NCI-H2107 (cell line): ENCODE results near the gene CSH1.
"Not testable (repeated sequence)": the region's sequence is repeated elsewhere in the genome, so short reads cannot be mapped to it uniquely, and the experiment has no call there.

ENCODE experiments used
- DNase-seq: peaks from one replicate; lab custom pipeline; 2025; lab: John Stamatoyannopoulos, UW

CSH1 gene

DNA sequence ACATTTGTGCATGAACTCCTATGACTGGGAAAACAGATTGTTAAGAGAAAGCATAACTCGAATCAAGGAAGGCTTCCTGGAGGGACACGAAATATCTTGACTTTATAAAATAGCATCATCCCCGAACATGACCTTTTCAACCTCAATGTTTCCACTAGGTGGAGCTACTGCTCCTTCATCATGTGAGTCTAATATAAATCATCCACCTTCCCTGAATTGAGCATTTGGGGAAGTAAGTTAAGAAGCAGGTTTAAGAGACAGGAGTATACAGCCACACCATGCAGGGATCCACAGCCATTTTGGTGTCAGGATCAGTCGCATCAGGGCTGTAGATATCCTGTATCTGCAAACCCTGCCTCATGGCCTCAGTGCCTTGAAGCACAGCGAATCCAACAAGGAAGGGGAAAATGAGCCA, 7.4 kb upstream of the CSH1 start:
- not testable (repeated sequence) for DNase-seq

DNA sequence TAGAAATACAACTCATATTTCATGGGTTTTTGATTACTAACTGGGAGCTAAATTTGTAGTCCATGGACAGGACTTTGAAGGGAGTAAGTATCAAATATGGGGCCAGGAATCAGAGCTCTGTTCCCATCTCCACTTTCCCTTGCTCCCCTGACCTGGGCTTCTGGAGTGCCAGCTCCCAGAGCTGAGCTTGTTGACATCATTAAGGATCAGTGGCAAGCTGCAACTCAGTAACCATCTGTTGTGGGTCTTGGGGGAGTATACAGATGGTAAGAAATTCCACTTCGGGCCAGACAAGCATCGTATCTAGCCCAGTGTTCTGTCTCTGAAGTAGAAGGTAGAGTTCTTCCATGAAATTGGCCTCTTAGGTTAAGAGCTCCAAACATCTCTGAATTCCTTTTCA, 5.6 kb upstream of the CSH1 start:
- not testable (repeated sequence) for DNase-seq

- not testable (repeated sequence) for DNase-seq
Measured at GRCh38 chr17:63898899-63899798, 2.8 kb upstream of the CSH1 start.

GRCh38 chr17:63894821-63895220, 1.6 kb downstream of the CSH1 start:
- DNase-seq = not testable (repeated sequence)

GRCh38 chr17:63894021-63894420, 2.4 kb downstream of the CSH1 start:
- DNase-seq = not testable (repeated sequence)

- DNase-seq = not testable (repeated sequence)
Measured at GRCh38 chr17:63892316-63893037, 3.9 kb downstream of the CSH1 start.

- not testable (repeated sequence) for DNase-seq
Measured at GRCh38 chr17:63889026-63889848, 7.1 kb downstream of the CSH1 start.

DNA sequence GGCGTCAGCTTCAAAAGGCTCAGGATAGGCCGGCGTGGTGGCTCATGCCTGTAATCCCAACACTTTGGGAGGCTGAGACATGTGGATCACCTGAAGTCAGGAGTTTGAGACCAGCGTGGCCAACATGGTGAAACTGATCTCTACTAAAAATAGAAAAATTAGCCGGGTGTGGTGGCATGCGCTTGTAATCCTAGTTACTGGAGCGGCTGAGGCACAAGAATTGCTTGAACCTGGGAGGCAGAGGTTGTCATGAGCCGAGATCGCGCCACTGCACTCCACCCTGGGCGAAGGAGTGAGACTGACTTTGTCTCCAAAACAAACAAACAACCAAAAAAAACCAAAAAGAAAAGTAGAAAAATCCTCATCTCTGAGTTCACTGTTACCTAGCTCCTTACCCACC, 11.3 kb downstream of the CSH1 start:
- DNase-seq = not testable (repeated sequence)

DNA sequence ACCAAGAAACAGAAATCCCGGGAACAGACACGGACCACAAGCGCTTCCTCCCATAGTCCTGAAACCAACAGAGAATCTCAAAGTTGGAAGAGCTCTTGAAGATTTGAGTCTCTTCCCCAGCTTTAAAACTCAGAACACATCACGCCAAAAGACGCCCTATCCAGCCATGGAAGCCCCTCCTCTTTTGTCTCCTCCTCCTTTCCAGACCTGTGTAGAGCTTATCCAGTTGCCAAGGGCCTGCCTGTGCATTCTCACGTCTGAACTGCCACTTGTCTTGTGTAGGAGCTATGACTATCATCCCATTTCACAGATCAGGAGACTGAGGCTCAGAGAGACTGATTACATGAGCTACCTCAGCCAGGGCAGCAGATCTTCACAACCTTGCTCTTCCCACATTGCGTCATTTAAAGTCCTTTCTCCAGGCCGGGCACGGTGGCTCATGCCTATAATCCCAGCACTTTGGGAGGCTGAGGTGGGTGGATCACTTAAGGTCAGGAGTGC, 13.7 kb downstream of the CSH1 start:
- DNase-seq = not testable (repeated sequence)

GRCh38 chr17:63881935-63882601, 14.3 kb downstream of the CSH1 start, which contains the start of gene GH2:
Gene GH2, minus strand, starts transcription at chr17:63881944. Its CDS starts 143 bp downstream, at chr17:63881801.
- no peak for DNase-seq

- DNase-seq = not testable (repeated sequence)
Measured at GRCh38 chr17:63881337-63881736, 15.0 kb downstream of the CSH1 start.

GRCh38 chr17:63880706-63881105, 15.7 kb downstream of the CSH1 start:
- no peak for DNase-seq

DNA sequence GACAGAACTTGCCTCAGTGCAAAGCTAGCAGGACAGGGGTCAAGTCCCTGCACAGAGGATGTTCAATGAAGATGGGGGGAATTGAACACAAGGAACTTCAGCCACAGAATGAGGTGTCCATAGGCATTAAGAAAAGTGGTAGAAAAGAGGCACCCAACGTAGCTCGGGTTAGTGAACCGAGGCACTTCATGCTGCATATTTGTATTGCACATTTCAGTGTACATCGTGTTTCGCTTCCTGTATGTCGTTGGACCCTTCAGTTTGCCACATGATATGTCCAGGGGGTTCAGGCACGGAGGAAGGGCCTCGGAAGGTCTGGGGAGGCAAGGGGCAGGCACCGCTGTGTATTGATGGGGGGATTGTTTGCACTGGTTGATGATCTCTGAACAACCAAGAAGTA, 18.0 kb downstream of the CSH1 start:
- not testable (repeated sequence) for DNase-seq

GRCh38 chr17:63874693-63875092, 21.7 kb downstream of the CSH1 start:
- not testable (repeated sequence) for DNase-seq

DNA sequence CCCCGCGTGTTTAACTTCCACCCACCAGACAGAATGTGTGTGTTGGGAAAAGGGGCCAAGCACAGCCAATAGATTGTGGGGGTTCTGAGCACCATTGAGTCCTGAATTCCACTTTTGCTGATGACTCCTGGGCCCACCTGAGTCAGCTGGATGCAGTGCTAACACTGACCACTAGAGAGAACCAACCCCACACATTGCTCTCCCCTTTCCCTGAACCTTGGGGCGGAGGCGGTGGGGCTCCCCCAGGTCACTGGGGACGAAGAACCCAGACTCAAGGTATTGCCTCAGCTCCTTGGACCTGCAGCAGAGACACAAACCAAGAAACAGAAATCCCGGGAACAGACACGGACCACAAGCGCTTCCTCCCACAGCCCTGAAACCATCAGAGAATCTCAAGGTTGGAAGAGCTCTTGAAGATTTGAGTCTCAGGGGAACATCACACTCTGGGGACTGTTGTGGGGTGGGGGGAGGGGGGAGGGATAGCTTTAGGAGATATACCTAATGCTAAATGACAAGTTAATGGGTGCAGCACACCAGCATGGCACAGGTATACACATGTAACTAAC, 22.2 kb downstream of the CSH1 start:
- DNase-seq = not testable (repeated sequence)

- not testable (repeated sequence) for DNase-seq
Measured at GRCh38 chr17:63873577-63873976, 22.8 kb downstream of the CSH1 start, which contains the start of gene CSH2. Gene CSH2, minus strand, starts transcription at chr17:63873677. Its CDS starts 63 bp downstream, at chr17:63873614.

GRCh38 chr17:63871646-63872365, 24.6 kb downstream of the CSH1 start:
- DNase-seq = not testable (repeated sequence)

- not testable (repeated sequence) for DNase-seq
Measured at GRCh38 chr17:63870292-63870665, 26.1 kb downstream of the CSH1 start.

- not testable (repeated sequence) for DNase-seq
Measured at GRCh38 chr17:63869491-63870291, 26.7 kb downstream of the CSH1 start.
